Body of pancreas (tissue), 4 donors: ENCODE measurements around the gene NECTIN1. TPM values are rescaled to one million over a fixed set of nuclear protein-coding genes. Genes with fewer than 3 reads are reported as not detected.

Experiments used
- ATAC-seq: fragments of 150-250 bp; one replicate; pipeline ENCODE4 v1.9.1; 2016
- DNase-seq, 4 donors: peaks; one replicate each; pipeline ENCODE4 v3.0.0-alpha.2; 2019
- H3K27ac ChIP-seq, 4 donors: fragments of 200-600 bp; sonication (generic); 1 replicate in 3 of 4; 2 replicates in 1 of 4; pipeline versions ENCODE4 v1.5.1 to v1.6.1; 2016 to 2019; ENCODE audit warnings: mild to moderate bottlenecking in 1 of 4, mixed read lengths in 1 of 4, moderate library complexity in 1 of 4
- H3K27me3 ChIP-seq, 2 donors: fragments of 200-600 bp; sonication (generic); one replicate each; pipeline ENCODE4 v1.6.0; 2016; ENCODE audit warnings: mild to moderate bottlenecking in 1 of 2
- H3K36me3 ChIP-seq, 2 donors: fragments of 200-600 bp; sonication (generic); replicated peaks in 1 of 2; 2 replicates each; pipeline ENCODE4 v1.5.1; 2016; ENCODE audit warnings: low read depth in 2 of 2; ENCODE audit not compliant: insufficient read depth in 1 of 2
- H3K4me1 ChIP-seq: fragments of 200-600 bp; sonication (generic); one replicate; pipeline ENCODE4 v1.6.0; 2016
- H3K4me3 ChIP-seq, 2 donors: fragments of 200-600 bp; sonication (generic); 1 replicate in 1 of 2; 2 replicates in 1 of 2; pipeline ENCODE4 v1.5.1; 2016 to 2019
- H3K9me3 ChIP-seq, 3 donors: fragments of 200-600 bp; sonication (generic); 1 replicate in 2 of 3; 2 replicates in 1 of 3; pipeline ENCODE4 v1.5.1; 2016
- CTCF ChIP-seq, 7 experiments: fragments of 450-650 bp in 4 of 7; fragments of 200-600 bp in 3 of 7; sonication (generic) in 3 of 7; IDR thresholded peaks; one replicate each; pipeline ENCODE4 v1.5.1; 2016 to 2019; ENCODE audit warnings: antibody characterized with exemption in 7 of 7
- POLR2A ChIP-seq, 3 donors: fragments of 450-650 bp; IDR thresholded peaks; one replicate each; pipeline ENCODE4 v1.6.1; 2016; ENCODE audit warnings: antibody characterized with exemption in 3 of 3, mild to moderate bottlenecking in 2 of 3
- WGBS, 2 donors: methylation state at CpG; one replicate each; pipeline ENCODE4 v1.1.5; 2017; 5-methylcytosine and 5-hydroxymethylcytosine counted together
- intact Hi-C: fragments of 100-400 bp; cut with DNase I; formaldehyde crosslinking; loops from one replicate; pipeline ENCODE4 v1.15.1; 2023
- total RNA-seq, 2 donors: library from RNA; depleted of rRNA; stranded (reverse); fragments of >200 nt; gene quantifications; one replicate each; pipeline ENCODE4 v1.1.0, GENCODE V29; 2016

The NECTIN1 gene
- total RNA-seq, 2 donors from 2014 or later = 7.3 to 31.6 TPM

- Histone ChIP-seq H3K4me3 (no peak overlapping the region), H3K4me1 (peaks cover 12% of the 10 kb centered on the region), H3K27ac (no peak overlapping the region), H3K9me3 (no peaks in the 10 kb centered on the region), H3K36me3 (no peaks in the 10 kb centered on the region), H3K27me3 (no peaks in the 10 kb centered on the region)
- DNase-seq = no peak
- intact Hi-C loops = no loop called here
- TF ChIP-seq CTCF (IDR thresholded peaks at IDR 0.05) (no peak), POLR2A (IDR thresholded peaks at IDR 0.05) (no peak)
- 91% methylated on average over 22 of the region's 22 CpGs for WGBS, 2 donors
- ATAC-seq = no peak
These were observed 75.9 kb downstream of the NECTIN1 start for GRCh38 chr11:119652907-119653659.

- no peaks in the 10 kb centered on the region for H3K27me3 ChIP-seq
- DNase-seq (peak; percentile 38 to 78 (median 71)), ATAC-seq (peak; percentile 75)
- no peak for TF ChIP-seq CTCF (IDR thresholded peaks at IDR 0.05)
- TF ChIP-seq POLR2A (IDR thresholded peaks at IDR 0.05) = no peak
- H3K4me1 ChIP-seq = peaks cover 12% of the 10 kb centered on the region
- H3K9me3 ChIP-seq = no peaks in the 10 kb centered on the region
- WGBS, 2 donors = 58 to 61% methylated on average over 11 to 12 of the region's 12 CpGs
- H3K27ac ChIP-seq = no peak overlapping the region
- no peaks in the 10 kb centered on the region for H3K36me3 ChIP-seq
- intact Hi-C loops = no loop called here
- H3K4me3 ChIP-seq = no peak overlapping the region
These were observed 77.0 kb downstream of the NECTIN1 start for GRCh38 chr11:119651802-119652584.

- H3K4me1 ChIP-seq = peaks cover 12% of the 10 kb centered on the region
- no peak overlapping the region for H3K4me3 ChIP-seq
- WGBS, 2 donors = 75 to 84% methylated on average over 6 of the region's 6 CpGs
- H3K36me3 ChIP-seq = no peaks in the 10 kb centered on the region
- H3K27ac ChIP-seq = no peak overlapping the region
- H3K9me3 ChIP-seq = no peaks in the 10 kb centered on the region
- ATAC-seq = no peak
- intact Hi-C loops = no loop called here
- TF ChIP-seq POLR2A (IDR thresholded peaks at IDR 0.05) = no peak
- no peak for TF ChIP-seq CTCF (IDR thresholded peaks at IDR 0.05)
- DNase-seq = no peak
- no peaks in the 10 kb centered on the region for H3K27me3 ChIP-seq
These were observed 78.7 kb downstream of the NECTIN1 start for GRCh38 chr11:119650251-119650650.

- ATAC-seq (no peak), DNase-seq (no peak)
- H3K36me3 ChIP-seq = no peaks in the 10 kb centered on the region
- H3K27ac ChIP-seq = no peak overlapping the region
- TF ChIP-seq POLR2A (IDR thresholded peaks at IDR 0.05) (no peak), CTCF (IDR thresholded peaks at IDR 0.05) (no peak)
- peaks cover 9% of the 10 kb centered on the region for H3K4me1 ChIP-seq
- WGBS, 2 donors = 71 to 81% methylated on average over 1 to 3 of the region's 3 CpGs
- no peaks in the 10 kb centered on the region for H3K9me3 ChIP-seq
- intact Hi-C loops = no loop called here
- no peak overlapping the region for H3K4me3 ChIP-seq
- no peaks in the 10 kb centered on the region for H3K27me3 ChIP-seq
These were observed 81.7 kb downstream of the NECTIN1 start for GRCh38 chr11:119647254-119647653.
